HEK293 (cell line): ENCODE results near the gene TMEM132A.

Experiments
- CTCF ChIA-PET: fragments of 350-600 bp; formaldehyde crosslinking; extraction: SDS; loops from one replicate; lab custom pipeline; 2021; ENCODE audit warnings: antibody characterized with exemption; lab: Yijun Ruan, JAX
- POLR2A ChIA-PET: fragments of 300-600 bp; formaldehyde crosslinking; extraction: SDS; loops from one replicate; lab custom pipeline; 2020; ENCODE audit warnings: antibody characterized with exemption, inconsistent platforms; lab: Yijun Ruan, JAX
- H3K27ac ChIP-seq: fragments of 200-500 bp; sonication (Bioruptor generic); 2 replicates; pipeline ENCODE4 v1.5.1; 2014; ENCODE audit warnings: low read depth, low read length, control low read depth, inconsistent platforms; ENCODE audit errors: extremely low read depth
- H3K36me3 ChIP-seq, 2 experiments: fragments of 200-500 bp in 1 of 2; sonication (Bioruptor generic) in 1 of 2; 1 replicate in 1 of 2; 2 replicates in 1 of 2; pipeline ENCODE4 v1.5.1; 2014 to 2017; ENCODE audit warnings: inconsistent platforms in 2 of 2, low read length in 2 of 2; ENCODE audit not compliant: control insufficient read depth in 2 of 2, insufficient read depth in 1 of 2
- H3K4me1 ChIP-seq: fragments of 200-500 bp; sonication (Bioruptor generic); 2 replicates; pipeline ENCODE4 v1.5.1; 2014; ENCODE audit warnings: mild to moderate bottlenecking, low read length, inconsistent platforms; ENCODE audit not compliant: control insufficient read depth, insufficient read depth
- H3K4me3 ChIP-seq: 2 replicates; pipeline ENCODE4 v1.5.1; 2011; ENCODE audit warnings: low read depth, mild to moderate bottlenecking, control low read depth, low read length, moderate library complexity
- H3K9me3 ChIP-seq: fragments of 200-500 bp; sonication (Bioruptor generic); 2 replicates; pipeline ENCODE4 v1.5.1; 2014; ENCODE audit warnings: low read depth, low read length, inconsistent platforms; ENCODE audit not compliant: control insufficient read depth, insufficient read depth
- GLI2 ChIP-seq: fragments of 450-650 bp; formaldehyde crosslinking; IDR thresholded peaks from 2 replicates; pipeline ENCODE4; 2017; ENCODE audit warnings: missing biosample characterization, missing genetic modification characterization, low read depth, borderline replicate concordance
- ZBTB10 ChIP-seq: fragments of 450-650 bp; formaldehyde crosslinking; IDR thresholded peaks from 2 replicates; pipeline ENCODE4 v1.5.1; 2016; ENCODE audit warnings: missing biosample characterization, missing genetic modification characterization
- ZFP3 ChIP-seq: fragments of 450-650 bp; formaldehyde crosslinking; IDR thresholded peaks from 2 replicates; pipeline ENCODE4 v1.5.1; 2016; ENCODE audit warnings: low read depth, missing biosample characterization, missing genetic modification characterization
- ZNF174 ChIP-seq: fragments of 450-650 bp; formaldehyde crosslinking; IDR thresholded peaks from 2 replicates; pipeline ENCODE4 v1.5.0; 2017; ENCODE audit warnings: missing biosample characterization, mild to moderate bottlenecking, missing genetic modification characterization
- ZNF362 ChIP-seq: fragments of 450-650 bp; formaldehyde crosslinking; IDR thresholded peaks from 2 replicates; pipeline ENCODE4 v1.5.1; 2016; ENCODE audit warnings: missing biosample characterization, missing genetic modification characterization
- ZNF37A ChIP-seq: fragments of 450-650 bp; IDR thresholded peaks from 2 replicates; pipeline ENCODE4 v1.5.1; 2018; ENCODE audit warnings: missing biosample characterization, missing genetic modification characterization
- ZNF624 ChIP-seq: fragments of 450-650 bp; formaldehyde crosslinking; IDR thresholded peaks from 2 replicates; pipeline ENCODE4 v1.5.1; 2017; ENCODE audit warnings: missing biosample characterization, missing genetic modification characterization
- TF ChIP-seq, protein P1 (sequence below): fragments of 450-650 bp; formaldehyde crosslinking; IDR thresholded peaks from 2 replicates; pipeline ENCODE4 v1.5.1; 2016; ENCODE audit warnings: missing biosample characterization, missing genetic modification characterization

Gene TMEM132A

DNA sequence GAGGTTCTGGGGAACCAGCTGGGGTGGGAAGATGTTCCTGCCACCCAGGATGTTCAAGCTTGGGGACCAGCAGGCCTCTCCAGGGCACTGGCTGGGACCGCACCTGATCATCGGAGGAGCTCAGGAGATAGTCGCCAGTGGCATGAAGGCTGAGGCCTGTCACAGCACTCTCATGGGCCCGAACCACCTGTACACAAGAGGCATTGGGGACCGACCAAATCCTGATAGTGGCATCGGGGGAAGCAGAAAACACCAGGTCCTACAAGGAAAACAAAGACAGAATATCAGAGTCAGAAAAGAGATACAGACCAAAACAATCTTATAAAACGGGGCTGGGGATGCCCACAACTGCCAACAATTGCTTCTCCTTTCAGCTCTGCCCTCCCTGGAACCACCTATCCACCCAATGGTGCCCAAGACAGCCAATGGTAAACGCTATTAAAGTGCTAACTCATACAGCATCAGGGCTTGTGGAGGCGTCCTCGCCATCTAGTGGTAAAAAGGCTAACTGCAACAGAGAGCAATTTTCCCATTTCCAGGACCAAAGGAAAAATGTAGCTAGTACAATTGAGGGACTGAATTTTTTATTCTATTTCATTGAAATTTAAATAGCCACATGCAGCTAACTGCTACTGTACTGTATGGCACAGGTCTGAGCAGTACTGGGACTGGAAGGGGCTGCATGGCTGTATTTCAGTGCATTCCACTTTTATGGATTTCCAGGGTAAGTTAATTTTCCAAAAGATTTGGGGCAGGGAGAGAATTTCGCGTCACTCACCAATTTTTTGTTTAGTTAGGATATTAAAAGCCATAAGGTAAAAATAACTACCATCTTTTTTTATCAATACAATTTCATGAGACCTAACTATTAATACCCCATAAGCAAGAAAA is 25.0 kb upstream of the TMEM132A start (continued):
- no peak for TF ChIP-seq GLI2 (tag by site-specific recombination)
- TF ChIP-seq, all 188 proteins: peak for 2

- POLR2A ChIA-PET, result interaction anchor here (0.6 kb wide), 1 partner anchor 14 kb away, joined by 4 read pairs; the partner anchor contains the start of gene TMEM109
- Histone ChIP-seq H3K4me3 (no peak overlapping the region), H3K9me3 (no peaks in the 10 kb centered on the region), H3K36me3 (peaks cover 15 to 98% of the 10 kb centered on the region in 2 experiments), H3K27ac (no peak overlapping the region), H3K4me1 (no peaks in the 10 kb centered on the region; the same call in 1 of the 2 replicates)
- TF ChIP-seq ZNF624 (tag by site-specific recombination), result no peak
- TF ChIP-seq ZNF362, result no peak
- CTCF ChIA-PET, result interaction anchor here (0.6 to 6.3 kb wide), 33 partner anchors 8 to 558 kb away, joined by 3 to 78 read pairs (median 4); partner anchors contain the start of genes TMEM109 and ZP1
These were observed 24.3 kb upstream of the TMEM132A start for GRCh38 chr11:60899977-60900376.

- Histone ChIP-seq H3K27ac (no peak overlapping the region), H3K9me3 (no peaks in the 10 kb centered on the region), H3K4me3 (no peak overlapping the region), H3K36me3 (peaks cover 15 to 89% of the 10 kb centered on the region in 2 experiments), H3K4me1 (no peaks in the 10 kb centered on the region; the same call in 1 of the 2 replicates)
- ChIA-PET CTCF (interaction anchor here (0.8 to 6.3 kb wide), 7 partner anchors 15 to 286 kb away, joined by 3 to 78 read pairs (median 17); partner anchors contain the start of gene TMEM109), POLR2A (interaction anchor here (0.8 to 0.9 kb wide), 2 partner anchors 11 to 13 kb away, joined by 3 read pairs; partner anchors contain the start of gene TMEM109)
- no peak for TF ChIP-seq ZBTB10 (tag by site-specific recombination)
- no peak for TF ChIP-seq ZFP3
- TF ChIP-seq ZNF174 (tag by site-specific recombination), result no peak
- no peak for TF ChIP-seq ZNF37A
- TF ChIP-seq, protein P1, sequence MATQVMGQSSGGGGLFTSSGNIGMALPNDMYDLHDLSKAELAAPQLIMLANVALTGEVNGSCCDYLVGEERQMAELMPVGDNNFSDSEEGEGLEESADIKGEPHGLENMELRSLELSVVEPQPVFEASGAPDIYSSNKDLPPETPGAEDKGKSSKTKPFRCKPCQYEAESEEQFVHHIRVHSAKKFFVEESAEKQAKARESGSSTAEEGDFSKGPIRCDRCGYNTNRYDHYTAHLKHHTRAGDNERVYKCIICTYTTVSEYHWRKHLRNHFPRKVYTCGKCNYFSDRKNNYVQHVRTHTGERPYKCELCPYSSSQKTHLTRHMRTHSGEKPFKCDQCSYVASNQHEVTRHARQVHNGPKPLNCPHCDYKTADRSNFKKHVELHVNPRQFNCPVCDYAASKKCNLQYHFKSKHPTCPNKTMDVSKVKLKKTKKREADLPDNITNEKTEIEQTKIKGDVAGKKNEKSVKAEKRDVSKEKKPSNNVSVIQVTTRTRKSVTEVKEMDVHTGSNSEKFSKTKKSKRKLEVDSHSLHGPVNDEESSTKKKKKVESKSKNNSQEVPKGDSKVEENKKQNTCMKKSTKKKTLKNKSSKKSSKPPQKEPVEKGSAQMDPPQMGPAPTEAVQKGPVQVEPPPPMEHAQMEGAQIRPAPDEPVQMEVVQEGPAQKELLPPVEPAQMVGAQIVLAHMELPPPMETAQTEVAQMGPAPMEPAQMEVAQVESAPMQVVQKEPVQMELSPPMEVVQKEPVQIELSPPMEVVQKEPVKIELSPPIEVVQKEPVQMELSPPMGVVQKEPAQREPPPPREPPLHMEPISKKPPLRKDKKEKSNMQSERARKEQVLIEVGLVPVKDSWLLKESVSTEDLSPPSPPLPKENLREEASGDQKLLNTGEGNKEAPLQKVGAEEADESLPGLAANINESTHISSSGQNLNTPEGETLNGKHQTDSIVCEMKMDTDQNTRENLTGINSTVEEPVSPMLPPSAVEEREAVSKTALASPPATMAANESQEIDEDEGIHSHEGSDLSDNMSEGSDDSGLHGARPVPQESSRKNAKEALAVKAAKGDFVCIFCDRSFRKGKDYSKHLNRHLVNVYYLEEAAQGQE (tag by site-specific recombination), result peak; percentile 73
These were observed 23.4 kb upstream of the TMEM132A start for GRCh38 chr11:60900673-60901404.
